GM10248 (cell line): ENCODE measurements around the gene ELMO2.

Source experiments
- CTCF ChIA-PET: fragments of 300-600 bp; sonication (Branson Sonifier 250); formaldehyde crosslinking; extraction: SDS; loops from one replicate; lab custom pipeline; 2021; ENCODE audit warnings: antibody characterized with exemption; lab: Yijun Ruan, JAX
- POLR2A ChIA-PET: fragments of 350-650 bp; sonication (Branson Sonifier 250); formaldehyde crosslinking; extraction: SDS; loops from one replicate; lab custom pipeline; 2020; ENCODE audit warnings: antibody characterized with exemption; lab: Yijun Ruan, JAX
- DNase-seq: peaks from one replicate; pipeline ENCODE4 v3.0.0; 2012; ENCODE audit errors: extremely low spot score
- CTCF ChIP-seq: IDR thresholded peaks from 2 replicates; pipeline ENCODE4 v1.5.1; 2012; ENCODE audit warnings: mild to moderate bottlenecking, low read depth; ENCODE audit errors: extremely low read depth, missing control alignments, control extremely low read depth

ELMO2 gene

GRCh38 chr20:46366826-46367225, 39.6 kb downstream of the ELMO2 start:
- ChIA-PET CTCF (no interaction called here), POLR2A (no interaction called here)
- TF ChIP-seq CTCF = no peak
- no peak for DNase-seq

- POLR2A ChIA-PET = interaction anchor here (2.8 kb wide), 1 partner anchor 41 kb away, joined by 17 read pairs; the partner anchor contains the start of gene ELMO2
- TF ChIP-seq CTCF = no peak
- DNase-seq = no peak
- CTCF ChIA-PET = interaction anchor here (1.2 to 2.8 kb wide), 4 partner anchors 8 to 20 kb away, joined by 3 to 12 read pairs (median 4); no protein-coding TSS in a partner anchor
Measured at GRCh38 chr20:46365487-46366220, 40.8 kb downstream of the ELMO2 start.

- ChIA-PET POLR2A (interaction anchor here (0.9 to 2.8 kb wide), 2 partner anchors 11 to 42 kb away, joined by 3 to 17 read pairs; partner anchors contain the start of gene ELMO2), CTCF (interaction anchor here (0.7 to 2.8 kb wide), 10 partner anchors 9 to 232 kb away, joined by 3 to 12 read pairs (median 3); partner anchors contain the start of gene ELMO2)
- TF ChIP-seq CTCF = no peak
- no peak for DNase-seq
Measured at GRCh38 chr20:46364670-46365486, 41.5 kb downstream of the ELMO2 start.

- DNase-seq = peak; percentile 94
- ChIA-PET CTCF (interaction anchor here (0.7 to 2.8 kb wide), 9 partner anchors 9 to 231 kb away, joined by 3 to 12 read pairs (median 3); partner anchors contain the start of gene ELMO2), POLR2A (interaction anchor here (0.6 to 2.8 kb wide), 5 partner anchors 9 to 259 kb away, joined by 3 to 17 read pairs (median 6); partner anchors contain the start of gene ELMO2)
- no peak for TF ChIP-seq CTCF
Measured at GRCh38 chr20:46363874-46364669, 42.3 kb downstream of the ELMO2 start.

- ChIA-PET CTCF (interaction anchor here (1.5 to 1.9 kb wide), 3 partner anchors 13 to 56 kb away, joined by 3 to 5 read pairs (median 3); no protein-coding TSS in a partner anchor), POLR2A (interaction anchor here (0.6 to 2.8 kb wide), 2 partner anchors 11 to 44 kb away, joined by 10 to 17 read pairs; partner anchors contain the start of gene ELMO2)
- TF ChIP-seq CTCF = no peak
- no peak for DNase-seq
Measured at GRCh38 chr20:46362921-46363867, 43.2 kb downstream of the ELMO2 start.
